HG03565 (cell line): ENCODE results near the gene RPL36A.

Experiments used
- ATAC-seq: cut with Tn5 transposase; IDR thresholded peaks from one replicate; pipeline ENCODE4 v1.9.1; 2021; ENCODE audit warnings: mild to moderate bottlenecking, moderate library complexity; ENCODE audit not compliant: unreplicated experiment

The RPL36A gene

GRCh38 chrX:101430457-101431078 is 39.8 kb downstream of the RPL36A start:
- ATAC-seq = peak; percentile 96

GRCh38 chrX:101442085-101442484 is 51.3 kb downstream of the RPL36A start:
- ATAC-seq = no peak
